SH-SY5Y (cell line): ENCODE results near the gene NFIB.

Experiments
- GATA2 ChIP-seq: IDR thresholded peaks from 2 replicates; pipeline ENCODE4 v1.6.1; 2011; ENCODE audit warnings: mild to moderate bottlenecking, low read depth, low read length
- GATA3 ChIP-seq: IDR thresholded peaks from 2 replicates; pipeline ENCODE4 v1.6.1; 2011; ENCODE audit warnings: low read depth, mild to moderate bottlenecking, low read length, moderate library complexity

Gene NFIB

DNA sequence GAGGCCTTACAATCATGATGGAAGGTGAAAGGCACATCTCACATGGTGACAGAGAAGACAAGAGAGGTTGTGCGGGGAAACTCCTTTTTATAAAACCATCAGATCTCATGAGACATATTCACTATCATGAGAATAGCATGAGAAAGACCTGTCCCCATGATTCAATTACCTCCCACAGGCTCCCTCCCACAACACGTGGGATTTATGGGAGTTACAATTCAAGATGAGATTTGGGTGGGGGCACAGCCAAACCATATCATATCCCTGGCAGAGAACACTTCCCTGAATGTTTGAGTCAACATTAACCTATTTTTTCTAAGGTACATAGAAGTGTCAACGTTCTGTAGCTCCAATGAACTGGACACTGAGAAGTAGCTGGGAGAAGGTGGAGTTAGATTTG, 280.9 kb downstream of the NFIB start:
- TF ChIP-seq GATA2 (no peak), GATA3 (no peak)
